Nephron (organoid): ENCODE data around the gene MAML2.
A peak's percentile ranks its signal among the peaks of the same experiment; 100 is the strongest.

ENCODE experiments used
- H3K27ac Mint-ChIP-seq, 3 experiments: 2 replicates each; pipeline ENCODE4 v1.8.0; 2020; ENCODE audit warnings: mixed read lengths in 3 of 3, mild to moderate bottlenecking in 2 of 3, moderate library complexity in 1 of 3
- H3K27me3 Mint-ChIP-seq: 2 replicates; pipeline ENCODE4 v1.8.0; 2021; ENCODE audit warnings: low read depth, mild to moderate bottlenecking, moderate library complexity, mixed read lengths
- H3K36me3 Mint-ChIP-seq: 2 replicates; pipeline ENCODE4 v1.8.0; 2020; ENCODE audit warnings: low read depth, mixed read lengths
- H3K4me1 Mint-ChIP-seq: 2 replicates; pipeline ENCODE4 v1.8.0; 2020; ENCODE audit warnings: mixed read lengths
- H3K4me3 Mint-ChIP-seq, 3 experiments: 2 replicates each; pipeline ENCODE4 v1.8.0; 2020; ENCODE audit warnings: mild to moderate bottlenecking in 3 of 3, mixed read lengths in 3 of 3, moderate library complexity in 2 of 3
- H3K9me3 Mint-ChIP-seq: 2 replicates; pipeline ENCODE4 v1.8.0; 2020; ENCODE audit warnings: mixed read lengths
- TF ChIP-seq, protein P1 (sequence below), 3 experiments: fragments of 200-600 bp; sonication (generic); IDR thresholded peaks; one replicate each; pipeline ENCODE4 v1.5.0; 2021; ENCODE audit warnings: antibody characterized with exemption in 3 of 3; ENCODE audit not compliant: unreplicated experiment in 3 of 3

The MAML2 gene

DNA sequence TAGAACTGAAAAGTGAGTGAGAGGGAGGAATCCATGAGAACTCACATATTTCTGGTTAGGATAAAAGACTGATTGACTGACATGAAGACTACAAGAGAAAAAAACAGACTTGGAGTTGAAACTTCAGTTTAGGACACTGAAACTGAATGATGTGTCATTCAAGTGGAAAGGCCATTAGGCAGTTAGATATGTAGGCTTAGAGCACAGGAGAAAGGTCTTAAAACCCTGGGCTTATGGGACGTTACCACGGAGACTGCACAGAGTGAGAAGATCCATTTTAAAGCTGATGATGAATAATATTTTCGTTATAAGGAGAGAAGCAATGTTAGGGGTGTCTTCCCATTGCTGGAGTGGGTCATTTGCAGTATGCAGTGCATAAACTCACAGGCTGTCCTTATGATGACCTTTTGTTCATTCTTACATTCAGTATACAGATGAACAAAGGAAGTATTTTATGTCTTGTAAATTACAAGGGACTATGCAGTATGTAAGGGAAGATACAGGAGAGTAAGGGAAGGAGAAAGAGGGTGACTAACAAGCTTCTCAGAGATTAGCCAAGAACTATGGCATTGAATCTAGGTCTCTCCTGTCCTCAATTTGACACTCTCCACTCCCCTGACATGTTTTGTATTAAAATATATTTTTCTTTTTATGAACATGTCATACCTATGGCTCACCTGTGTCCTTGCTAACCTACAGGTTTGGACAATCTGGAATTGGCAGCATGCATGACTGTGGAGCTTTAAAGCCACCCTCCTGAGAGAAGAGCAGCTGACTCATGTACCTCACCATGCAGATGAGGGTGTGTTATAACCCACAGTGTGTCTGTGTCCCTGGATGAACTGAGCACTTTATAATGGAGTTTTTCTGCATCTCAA, 63.7 kb downstream of the MAML2 start:
- Mint-ChIP-seq H3K27me3 (no peaks in the 10 kb centered on the region), H3K4me1 (peaks cover 26% of the 10 kb centered on the region), H3K9me3 (no peaks in the 10 kb centered on the region), H3K27ac (peak overlapping the region; percentile 7 to 82 (median 17)), H3K36me3 (no peaks in the 10 kb centered on the region), H3K4me3 (no peak overlapping the region)
- TF ChIP-seq, protein P1, sequence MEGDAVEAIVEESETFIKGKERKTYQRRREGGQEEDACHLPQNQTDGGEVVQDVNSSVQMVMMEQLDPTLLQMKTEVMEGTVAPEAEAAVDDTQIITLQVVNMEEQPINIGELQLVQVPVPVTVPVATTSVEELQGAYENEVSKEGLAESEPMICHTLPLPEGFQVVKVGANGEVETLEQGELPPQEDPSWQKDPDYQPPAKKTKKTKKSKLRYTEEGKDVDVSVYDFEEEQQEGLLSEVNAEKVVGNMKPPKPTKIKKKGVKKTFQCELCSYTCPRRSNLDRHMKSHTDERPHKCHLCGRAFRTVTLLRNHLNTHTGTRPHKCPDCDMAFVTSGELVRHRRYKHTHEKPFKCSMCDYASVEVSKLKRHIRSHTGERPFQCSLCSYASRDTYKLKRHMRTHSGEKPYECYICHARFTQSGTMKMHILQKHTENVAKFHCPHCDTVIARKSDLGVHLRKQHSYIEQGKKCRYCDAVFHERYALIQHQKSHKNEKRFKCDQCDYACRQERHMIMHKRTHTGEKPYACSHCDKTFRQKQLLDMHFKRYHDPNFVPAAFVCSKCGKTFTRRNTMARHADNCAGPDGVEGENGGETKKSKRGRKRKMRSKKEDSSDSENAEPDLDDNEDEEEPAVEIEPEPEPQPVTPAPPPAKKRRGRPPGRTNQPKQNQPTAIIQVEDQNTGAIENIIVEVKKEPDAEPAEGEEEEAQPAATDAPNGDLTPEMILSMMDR (IDR thresholded peaks at IDR 0.05; ENCODE audit: unreplicated experiment in 3 of 3): no peak

DNA sequence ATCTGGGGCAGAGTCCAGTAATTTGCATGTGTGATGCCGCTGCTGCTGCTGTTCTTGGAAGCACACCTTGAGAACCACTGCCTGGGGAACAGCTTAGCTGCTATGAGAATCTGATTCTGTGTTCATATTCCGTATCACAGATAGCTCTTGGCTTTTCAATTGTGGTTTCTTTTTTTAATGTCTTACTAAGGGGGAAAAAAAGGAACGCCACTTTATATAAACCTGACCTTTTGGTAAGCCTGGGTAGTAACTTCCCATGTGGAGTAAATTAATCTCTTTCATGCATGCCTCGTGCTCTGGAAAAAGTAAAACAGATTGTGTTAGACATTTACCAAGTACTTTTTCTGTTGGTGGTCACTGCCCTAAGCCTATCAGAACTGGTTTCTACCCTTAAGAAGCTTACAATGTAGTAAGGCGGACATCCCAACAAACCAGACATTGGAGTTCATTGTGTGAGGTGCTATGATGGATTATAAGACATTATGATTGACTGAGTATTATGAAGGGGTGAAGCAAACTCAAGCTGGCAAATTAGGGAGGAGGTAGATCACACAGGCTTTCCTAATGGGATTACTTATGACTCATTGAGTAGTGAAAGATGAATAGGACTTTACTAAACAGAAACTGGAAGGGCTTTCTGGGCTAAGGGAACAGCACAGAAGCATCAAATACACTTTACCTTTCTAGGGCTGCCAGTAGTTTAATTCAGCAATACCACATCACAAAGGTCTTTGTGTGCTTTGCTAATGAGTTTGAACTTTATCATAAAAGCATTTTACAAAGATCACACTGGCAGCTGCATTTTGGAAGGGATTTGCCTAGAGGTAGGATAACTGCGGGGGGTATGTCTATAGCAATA, 64.7 kb downstream of the MAML2 start:
- Mint-ChIP-seq H3K4me3 (no peak overlapping the region), H3K4me1 (peaks cover 26% of the 10 kb centered on the region), H3K9me3 (no peaks in the 10 kb centered on the region), H3K27me3 (no peaks in the 10 kb centered on the region), H3K27ac (peak overlapping the region; percentile 7 to 82 (median 37)), H3K36me3 (no peaks in the 10 kb centered on the region)
- TF ChIP-seq, protein P1 (IDR thresholded peaks at IDR 0.05; ENCODE audit: unreplicated experiment in 3 of 3): no peak

DNA sequence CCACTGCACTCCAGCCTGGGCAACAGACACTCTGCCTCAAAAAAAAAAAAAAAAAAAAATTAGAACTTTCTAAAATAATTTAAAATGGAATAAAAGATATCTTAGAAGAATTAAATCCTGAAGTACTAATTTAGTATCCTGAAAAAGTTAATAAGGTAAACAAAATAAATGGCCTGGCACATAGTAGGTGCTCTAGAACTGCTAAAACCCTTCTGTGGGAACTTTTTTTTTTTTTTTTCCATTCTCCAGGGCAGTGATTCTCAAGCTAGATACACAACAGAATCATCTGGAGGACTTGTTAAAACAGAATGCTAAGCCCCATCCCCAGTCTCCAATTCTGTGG, 65.3 kb downstream of the MAML2 start:
- H3K9me3 Mint-ChIP-seq: no peaks in the 10 kb centered on the region
- no peak overlapping the region for H3K4me3 Mint-ChIP-seq
- TF ChIP-seq, protein P1 (IDR thresholded peaks at IDR 0.05; ENCODE audit: unreplicated experiment in 3 of 3): no peak
- H3K27ac Mint-ChIP-seq: peak overlapping the region; percentile 7 to 82 (median 37)
- H3K36me3 Mint-ChIP-seq: no peaks in the 10 kb centered on the region
- H3K4me1 Mint-ChIP-seq: peaks cover 26% of the 10 kb centered on the region
- H3K27me3 Mint-ChIP-seq: no peaks in the 10 kb centered on the region

DNA sequence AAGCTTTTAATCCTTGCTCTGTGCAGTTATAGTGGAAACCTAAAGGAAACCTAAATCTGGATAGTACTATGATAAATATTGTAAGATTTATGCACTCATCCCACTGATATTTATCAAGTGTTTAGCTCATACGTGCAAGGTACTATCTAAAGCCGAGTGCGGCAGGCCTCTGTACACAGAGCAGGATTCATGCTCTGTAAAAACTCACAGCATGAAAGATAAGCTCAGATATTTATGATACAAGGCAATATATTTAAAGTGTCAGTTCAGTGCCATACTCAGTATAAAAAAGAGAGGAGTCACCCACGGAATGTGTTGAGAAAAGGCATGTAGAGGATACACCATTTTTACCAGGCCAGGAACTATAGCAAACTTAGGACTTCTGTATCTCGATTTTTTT, 66.2 kb downstream of the MAML2 start:
- TF ChIP-seq, protein P1 (IDR thresholded peaks at IDR 0.05; ENCODE audit: unreplicated experiment in 3 of 3): no peak
- H3K9me3 Mint-ChIP-seq: no peaks in the 10 kb centered on the region
- H3K4me3 Mint-ChIP-seq: no peak overlapping the region
- no peaks in the 10 kb centered on the region for H3K27me3 Mint-ChIP-seq
- peaks cover 3% of the 10 kb centered on the region for H3K36me3 Mint-ChIP-seq
- H3K4me1 Mint-ChIP-seq: peaks cover 30% of the 10 kb centered on the region
- peak overlapping the region in 1 of 3 experiments; percentile 18 for H3K27ac Mint-ChIP-seq

DNA sequence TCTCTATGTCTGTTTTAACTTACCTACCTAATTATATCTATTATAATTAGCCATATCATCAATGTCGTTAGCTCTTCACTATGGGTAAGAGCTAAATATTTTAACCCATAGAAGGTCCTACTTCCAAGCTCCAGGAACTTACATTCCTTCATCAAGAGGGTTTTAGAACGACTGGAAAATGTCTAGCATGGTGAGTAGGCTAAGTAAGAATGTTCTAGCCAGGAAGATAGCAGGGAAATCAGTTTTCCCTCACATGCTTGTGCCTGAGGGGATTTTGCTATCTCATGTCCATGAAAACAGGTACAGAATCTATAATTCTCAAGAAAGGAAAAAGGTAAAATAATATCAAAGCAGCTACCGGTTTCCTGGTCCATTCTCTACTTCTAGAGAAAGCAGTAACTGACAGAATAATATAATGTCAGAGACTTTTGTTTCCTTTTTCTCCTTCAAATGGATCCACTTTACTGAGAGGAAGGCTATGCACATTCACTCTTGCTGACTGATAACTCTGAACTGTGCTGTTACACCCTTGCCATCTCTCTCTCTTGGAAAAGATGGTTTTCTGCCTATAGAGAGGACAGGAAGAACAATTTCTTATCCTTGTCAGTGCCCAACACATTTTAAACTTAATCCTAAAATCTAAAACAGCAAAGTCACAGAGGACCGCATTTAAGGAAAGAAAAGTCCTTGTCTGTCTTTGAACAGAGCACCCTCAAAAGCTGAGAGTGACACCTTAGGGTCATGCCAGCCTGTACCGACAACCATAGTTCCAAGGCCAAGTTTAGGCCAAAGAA, 67.0 kb downstream of the MAML2 start:
- H3K9me3 Mint-ChIP-seq: no peaks in the 10 kb centered on the region
- TF ChIP-seq, protein P1 (IDR thresholded peaks at IDR 0.05; ENCODE audit: unreplicated experiment in 3 of 3): no peak
- H3K4me3 Mint-ChIP-seq: no peak overlapping the region
- no peaks in the 10 kb centered on the region for H3K27me3 Mint-ChIP-seq
- peaks cover 34% of the 10 kb centered on the region for H3K4me1 Mint-ChIP-seq
- peaks cover 12% of the 10 kb centered on the region for H3K36me3 Mint-ChIP-seq
- peak overlapping the region in 1 of 3 experiments; percentile 18 for H3K27ac Mint-ChIP-seq
